ENCODE measurements around the gene NCOA3.

NCOA3 gene

GRCh38 chr20:47561603-47562583 lies 60.2 kb downstream of the NCOA3 start:
- Histone ChIP-seq H3K27me3 (ENCODE audit: control insufficient read depth, low read length) (no peaks in the 10 kb centered on the region), H3K9me2 (replicated peaks; ENCODE audit: control insufficient read depth, low read length) (no peaks in the 10 kb centered on the region), H3K79me2 (ENCODE audit: control insufficient read depth, low read length) (peaks cover 100% of the 10 kb centered on the region), H3K4me1 (ENCODE audit: control insufficient read depth, low read length) (peaks cover 93% of the 10 kb centered on the region), H3K36me3 (ENCODE audit: control insufficient read depth, low read length) (peaks cover 65% of the 10 kb centered on the region), H3K27ac (ENCODE audit: low read depth, low read length) (no peak overlapping the region), H3F3A (ENCODE audit: control insufficient read depth, insufficient read depth) (peaks cover 17% of the 10 kb centered on the region; the same call in 1 of the 2 replicates), H4K20me1 (ENCODE audit: control insufficient read depth, insufficient read depth, low read depth, low read length) (peaks cover 54% of the 10 kb centered on the region), H3K4me3 (ENCODE audit: low read length) (no peak overlapping the region), H3K9me3 (ENCODE audit: control insufficient read depth, insufficient read depth, low read length) (no peaks in the 10 kb centered on the region), H3K4me2 (ENCODE audit: low read length) (peak overlapping the region; percentile 27)
- TF ChIP-seq EZH2phosphoT487 (IDR thresholded peaks at IDR 0.05; ENCODE audit: borderline replicate concordance, low read length), result no peak
- TF ChIP-seq, protein P1, sequence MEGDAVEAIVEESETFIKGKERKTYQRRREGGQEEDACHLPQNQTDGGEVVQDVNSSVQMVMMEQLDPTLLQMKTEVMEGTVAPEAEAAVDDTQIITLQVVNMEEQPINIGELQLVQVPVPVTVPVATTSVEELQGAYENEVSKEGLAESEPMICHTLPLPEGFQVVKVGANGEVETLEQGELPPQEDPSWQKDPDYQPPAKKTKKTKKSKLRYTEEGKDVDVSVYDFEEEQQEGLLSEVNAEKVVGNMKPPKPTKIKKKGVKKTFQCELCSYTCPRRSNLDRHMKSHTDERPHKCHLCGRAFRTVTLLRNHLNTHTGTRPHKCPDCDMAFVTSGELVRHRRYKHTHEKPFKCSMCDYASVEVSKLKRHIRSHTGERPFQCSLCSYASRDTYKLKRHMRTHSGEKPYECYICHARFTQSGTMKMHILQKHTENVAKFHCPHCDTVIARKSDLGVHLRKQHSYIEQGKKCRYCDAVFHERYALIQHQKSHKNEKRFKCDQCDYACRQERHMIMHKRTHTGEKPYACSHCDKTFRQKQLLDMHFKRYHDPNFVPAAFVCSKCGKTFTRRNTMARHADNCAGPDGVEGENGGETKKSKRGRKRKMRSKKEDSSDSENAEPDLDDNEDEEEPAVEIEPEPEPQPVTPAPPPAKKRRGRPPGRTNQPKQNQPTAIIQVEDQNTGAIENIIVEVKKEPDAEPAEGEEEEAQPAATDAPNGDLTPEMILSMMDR (IDR thresholded peaks at IDR 0.05; ENCODE audit: low read depth, low read length, poor library complexity, severe bottlenecking), result no peak

DNA sequence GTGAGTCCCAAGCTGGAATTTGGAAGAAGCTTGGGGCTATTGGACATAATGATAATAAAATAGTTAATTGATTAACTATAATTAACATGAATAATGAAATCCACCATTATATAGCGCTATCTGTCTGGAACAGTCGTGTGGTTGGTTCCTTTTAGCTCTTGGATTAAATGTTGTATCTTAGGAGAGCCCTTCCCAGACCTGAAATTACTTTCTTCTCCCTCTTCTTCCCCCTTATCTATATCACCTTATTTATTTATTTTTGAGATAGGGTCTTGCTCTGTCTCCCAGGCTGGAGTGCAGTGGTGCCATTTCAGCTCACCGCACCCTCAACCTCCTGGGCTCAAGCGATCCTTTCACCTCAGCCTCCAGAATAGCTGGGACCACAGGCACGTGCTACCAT lies 64.6 kb downstream of the NCOA3 start:
- no peak for TF ChIP-seq EZH2phosphoT487 (IDR thresholded peaks at IDR 0.05; ENCODE audit: borderline replicate concordance, low read length)
- TF ChIP-seq, protein P1 (IDR thresholded peaks at IDR 0.05; ENCODE audit: low read depth, low read length, poor library complexity, severe bottlenecking), result no peak
- H3K4me1 ChIP-seq (ENCODE audit: control insufficient read depth, low read length), result peaks cover 94% of the 10 kb centered on the region
- H4K20me1 ChIP-seq (ENCODE audit: control insufficient read depth, insufficient read depth, low read depth, low read length), result peaks cover 48% of the 10 kb centered on the region
- no peak overlapping the region for H3K4me3 ChIP-seq (ENCODE audit: low read length)
- H3K9me3 ChIP-seq (ENCODE audit: control insufficient read depth, insufficient read depth, low read length), result no peaks in the 10 kb centered on the region
- H3K27ac ChIP-seq (ENCODE audit: low read depth, low read length), result no peak overlapping the region
- H3F3A ChIP-seq (ENCODE audit: control insufficient read depth, insufficient read depth), result peaks cover 26% of the 10 kb centered on the region
- H3K27me3 ChIP-seq (ENCODE audit: control insufficient read depth, low read length), result no peaks in the 10 kb centered on the region
- peaks cover 81% of the 10 kb centered on the region for H3K36me3 ChIP-seq (ENCODE audit: control insufficient read depth, low read length)
- no peak overlapping the region; the same call in 1 of the 2 replicates for H3K4me2 ChIP-seq (ENCODE audit: low read length)
- H3K79me2 ChIP-seq (ENCODE audit: control insufficient read depth, low read length), result peaks cover 100% of the 10 kb centered on the region
- H3K9me2 ChIP-seq (replicated peaks; ENCODE audit: control insufficient read depth, low read length), result no peaks in the 10 kb centered on the region

- H3K79me2 ChIP-seq (ENCODE audit: control insufficient read depth, low read length), result peaks cover 100% of the 10 kb centered on the region
- H3K27me3 ChIP-seq (ENCODE audit: control insufficient read depth, low read length), result no peaks in the 10 kb centered on the region
- H3K4me2 ChIP-seq (ENCODE audit: low read length), result no peak overlapping the region
- H3K9me3 ChIP-seq (ENCODE audit: control insufficient read depth, insufficient read depth, low read length), result no peaks in the 10 kb centered on the region
- H3K9me2 ChIP-seq (replicated peaks; ENCODE audit: control insufficient read depth, low read length), result no peaks in the 10 kb centered on the region
- H3K4me3 ChIP-seq (ENCODE audit: low read length), result no peak overlapping the region
- peaks cover 41% of the 10 kb centered on the region; the same call in 1 of the 2 replicates for H4K20me1 ChIP-seq (ENCODE audit: control insufficient read depth, insufficient read depth, low read depth, low read length)
- H3F3A ChIP-seq (ENCODE audit: control insufficient read depth, insufficient read depth), result peaks cover 18% of the 10 kb centered on the region
- TF ChIP-seq, protein P1 (IDR thresholded peaks at IDR 0.05; ENCODE audit: low read depth, low read length, poor library complexity, severe bottlenecking), result no peak
- TF ChIP-seq EZH2phosphoT487 (IDR thresholded peaks at IDR 0.05; ENCODE audit: borderline replicate concordance, low read length), result no peak
- H3K36me3 ChIP-seq (ENCODE audit: control insufficient read depth, low read length), result peaks cover 86% of the 10 kb centered on the region
- peaks cover 95% of the 10 kb centered on the region for H3K4me1 ChIP-seq (ENCODE audit: control insufficient read depth, low read length)
- H3K27ac ChIP-seq (ENCODE audit: low read depth, low read length), result no peak overlapping the region
Measured at GRCh38 chr20:47568019-47568418, 66.3 kb downstream of the NCOA3 start.
